Stimulated activated naive B cell treated with anti-CD40 and anti-IgM and Interleukin-4, amounts not matched to agents 10 μg/mL and 1 μg/mL and 100 μg/mL, for 72 hours (primary cell): ENCODE results near the gene STMN3.
"Not testable (repeated sequence)": the region's sequence is repeated elsewhere in the genome, so short reads cannot be mapped to it uniquely, and the experiment has no call there.

Experiments used
- ATAC-seq, 2 donors: fragments of 150-1000 bp; cut with Tn5 transposase; replicated peaks; 2 replicates each; pipeline ENCODE4 v1.10.0; 2021; ENCODE audit warnings: moderate library complexity in 1 of 2
- DNase-seq: peaks from one replicate; pipeline ENCODE4 v3.0.0; 2021
- H3K27ac Mint-ChIP-seq: one replicate; pipeline ENCODE4 v1.8.0; 2022; ENCODE audit warnings: mild to moderate bottlenecking, mixed read lengths
- H3K27me3 Mint-ChIP-seq, 2 donors: one replicate each; pipeline ENCODE4 v1.8.0; 2022; ENCODE audit warnings: mixed read lengths in 2 of 2
- H3K36me3 Mint-ChIP-seq, 2 donors: one replicate each; pipeline ENCODE4 v1.8.0; 2022; ENCODE audit warnings: mixed read lengths in 2 of 2, mild to moderate bottlenecking in 1 of 2
- H3K4me1 Mint-ChIP-seq, 2 donors: one replicate each; pipeline ENCODE4 v1.8.0; 2022; ENCODE audit warnings: mixed read lengths in 2 of 2, mild to moderate bottlenecking in 1 of 2
- H3K4me3 Mint-ChIP-seq, 2 donors: one replicate each; pipeline ENCODE4 v1.8.0; 2022; ENCODE audit warnings: mild to moderate bottlenecking in 2 of 2, mixed read lengths in 2 of 2, moderate library complexity in 1 of 2
- H3K9me3 Mint-ChIP-seq, 2 donors: one replicate each; pipeline ENCODE4 v1.8.0; 2022; ENCODE audit warnings: mixed read lengths in 2 of 2, mild to moderate bottlenecking in 1 of 2

Gene STMN3

GRCh38 chr20:63617876-63618265 lies 35.4 kb downstream of the STMN3 start:
- H3K27me3 Mint-ChIP-seq, result no peaks in the 10 kb centered on the region
- H3K9me3 Mint-ChIP-seq, result peaks cover 5% of the 10 kb centered on the region in 2 donors
- peak overlapping the region; percentile 51 for H3K27ac Mint-ChIP-seq
- H3K4me1 Mint-ChIP-seq, result peaks cover 31 to 44% of the 10 kb centered on the region in 2 donors
- H3K36me3 Mint-ChIP-seq, result peaks cover 53 to 65% of the 10 kb centered on the region in 2 donors
- ATAC-seq (no peak), DNase-seq (no peak)
- no peak overlapping the region for H3K4me3 Mint-ChIP-seq

DNA sequence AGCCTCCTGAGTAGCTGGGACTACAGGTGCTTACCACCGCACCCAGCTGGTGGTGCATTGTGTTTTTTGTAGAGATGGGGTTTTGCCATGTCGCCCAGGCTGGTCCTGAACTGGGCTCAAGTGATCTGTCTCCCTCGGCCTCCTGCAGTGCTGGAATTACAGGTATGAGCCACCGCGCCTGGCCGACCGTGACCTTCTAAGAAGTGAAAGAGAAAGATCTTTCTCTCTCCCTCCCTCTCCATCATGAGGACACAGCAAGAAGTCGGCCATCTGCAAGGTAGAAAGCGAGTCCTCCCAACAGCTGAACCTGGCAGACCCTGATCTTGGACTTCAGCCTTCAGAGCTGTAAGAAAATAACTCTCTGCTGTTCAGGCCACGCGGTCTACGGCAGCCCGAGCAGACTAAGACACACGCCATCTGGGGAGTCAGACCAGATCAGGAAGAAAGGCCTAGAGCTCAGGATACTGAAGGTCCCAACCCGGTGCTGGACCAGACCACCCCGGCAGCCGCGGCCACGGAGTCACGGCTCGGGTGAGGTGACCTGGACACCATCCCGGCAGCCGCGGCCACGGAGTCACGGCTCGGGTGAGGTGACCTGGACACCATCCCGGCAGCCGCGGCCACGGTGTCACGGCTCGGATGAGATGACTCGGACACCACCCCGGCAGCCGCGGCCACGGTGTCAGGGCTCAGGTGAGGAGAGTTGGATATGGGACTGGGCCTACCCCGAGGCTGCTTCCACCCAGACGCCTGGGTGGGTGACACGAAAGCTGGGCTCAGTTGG lies 35.9 kb downstream of the STMN3 start:
- peaks cover 5% of the 10 kb centered on the region in 2 donors for H3K9me3 Mint-ChIP-seq
- H3K27ac Mint-ChIP-seq, result peak overlapping the region; percentile 65
- H3K27me3 Mint-ChIP-seq, result no peaks in the 10 kb centered on the region
- ATAC-seq (peak in 1 of 2 donors; percentile 60), DNase-seq (no peak)
- H3K36me3 Mint-ChIP-seq, result peaks cover 48 to 64% of the 10 kb centered on the region in 2 donors
- H3K4me3 Mint-ChIP-seq, result peak overlapping the region in 1 of 2 donors; percentile 62
- H3K4me1 Mint-ChIP-seq, result peaks cover 25 to 38% of the 10 kb centered on the region in 2 donors

- not testable (repeated sequence) for H3K4me3 Mint-ChIP-seq, H3K27me3 Mint-ChIP-seq, DNase-seq, H3K27ac Mint-ChIP-seq, ATAC-seq, H3K9me3 Mint-ChIP-seq
- Mint-ChIP-seq H3K4me1 (peaks cover 12 to 27% of the 10 kb centered on the region in 2 donors), H3K36me3 (peaks cover 41 to 56% of the 10 kb centered on the region in 2 donors)
These were observed 39.2 kb downstream of the STMN3 start for GRCh38 chr20:63613863-63614594.

GRCh38 chr20:63612276-63612931 lies 40.8 kb downstream of the STMN3 start:
- ATAC-seq, result no peak
- DNase-seq, result no peak
- H3K4me1 Mint-ChIP-seq, result peaks cover 9 to 24% of the 10 kb centered on the region in 2 donors
- H3K27me3 Mint-ChIP-seq, result no peaks in the 10 kb centered on the region
- peaks cover 5% of the 10 kb centered on the region in 2 donors for H3K9me3 Mint-ChIP-seq
- H3K36me3 Mint-ChIP-seq, result peaks cover 35 to 50% of the 10 kb centered on the region in 2 donors
- no peak overlapping the region for H3K4me3 Mint-ChIP-seq
- peak overlapping the region; percentile 42 for H3K27ac Mint-ChIP-seq

DNA sequence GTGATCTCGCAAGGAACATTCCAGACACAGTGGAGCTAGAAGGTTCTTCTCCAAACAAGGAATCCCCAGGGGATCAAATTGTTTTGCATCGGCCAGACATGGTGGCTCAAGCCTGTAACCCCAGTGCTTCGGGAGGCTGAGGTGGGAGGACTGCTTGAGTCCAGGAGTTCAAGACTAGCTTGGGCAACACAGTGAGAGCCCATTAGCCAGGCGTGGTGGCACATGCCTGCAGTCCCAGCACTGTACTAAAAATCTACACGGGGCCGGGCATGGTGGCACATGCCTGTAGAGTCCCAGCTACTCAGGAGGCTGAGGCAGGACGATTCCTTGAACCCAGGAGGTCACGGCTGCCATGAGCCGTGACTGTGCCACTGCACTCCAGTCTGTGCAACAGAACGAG lies 41.6 kb downstream of the STMN3 start:
- DNase-seq (no peak), ATAC-seq (no peak)
- Mint-ChIP-seq H3K4me1 (peaks cover 8 to 21% of the 10 kb centered on the region in 2 donors), H3K27me3 (no peaks in the 10 kb centered on the region), H3K9me3 (peaks cover 5% of the 10 kb centered on the region in 2 donors), H3K4me3 (no peak overlapping the region), H3K36me3 (peaks cover 32 to 47% of the 10 kb centered on the region in 2 donors), H3K27ac (no peak overlapping the region)

GRCh38 chr20:63610581-63611435 lies 42.4 kb downstream of the STMN3 start:
- Mint-ChIP-seq H3K4me1 (peaks cover 9 to 25% of the 10 kb centered on the region in 2 donors), H3K9me3 (peaks cover 5% of the 10 kb centered on the region in 2 donors), H3K36me3 (peaks cover 30 to 43% of the 10 kb centered on the region in 2 donors), H3K27me3 (no peaks in the 10 kb centered on the region), H3K27ac (peak overlapping the region; percentile 51), H3K4me3 (no peak overlapping the region)
- DNase-seq (no peak), ATAC-seq (no peak)

DNA sequence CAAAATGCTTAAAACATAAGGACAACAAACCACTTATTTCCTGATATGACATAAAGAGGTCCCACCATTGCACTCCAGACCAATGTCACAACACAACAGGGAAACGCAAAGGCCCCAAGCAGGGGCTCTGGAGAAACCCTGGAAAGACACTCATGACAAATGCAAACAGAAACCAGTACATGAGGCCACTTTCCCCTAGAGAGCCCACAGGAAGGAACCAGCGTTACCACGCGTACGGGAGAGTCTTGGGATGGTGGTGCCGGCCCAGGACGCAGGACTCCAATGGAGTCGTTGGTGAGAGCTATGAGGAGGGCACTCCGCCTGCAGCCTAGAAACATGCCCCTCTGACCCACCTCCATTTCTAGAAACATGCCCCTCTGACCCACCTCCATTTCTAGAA lies 46.5 kb downstream of the STMN3 start:
- peak overlapping the region; percentile 67 for H3K27ac Mint-ChIP-seq
- H3K27me3 Mint-ChIP-seq, result no peaks in the 10 kb centered on the region
- H3K4me1 Mint-ChIP-seq, result peaks cover 13 to 23% of the 10 kb centered on the region in 2 donors

GRCh38 chr20:63602321-63602720 lies 50.9 kb downstream of the STMN3 start:
- Mint-ChIP-seq H3K27me3 (no peaks in the 10 kb centered on the region), H3K27ac (no peak overlapping the region), H3K36me3 (peaks cover 40 to 46% of the 10 kb centered on the region in 2 donors), H3K9me3 (no peaks in the 10 kb centered on the region), H3K4me1 (peaks cover 13 to 17% of the 10 kb centered on the region in 2 donors), H3K4me3 (no peak overlapping the region)
- no peak for DNase-seq
- peak; percentile 76 to 87 for ATAC-seq

More for the DNA sequence above, 46.5 kb downstream of the STMN3 start:
- Mint-ChIP-seq H3K9me3 (no peaks in the 10 kb centered on the region), H3K4me3 (peak overlapping the region in 1 of 2 donors; percentile 36), H3K36me3 (peaks cover 25 to 30% of the 10 kb centered on the region in 2 donors)
- no peak for ATAC-seq
- no peak for DNase-seq

DNA sequence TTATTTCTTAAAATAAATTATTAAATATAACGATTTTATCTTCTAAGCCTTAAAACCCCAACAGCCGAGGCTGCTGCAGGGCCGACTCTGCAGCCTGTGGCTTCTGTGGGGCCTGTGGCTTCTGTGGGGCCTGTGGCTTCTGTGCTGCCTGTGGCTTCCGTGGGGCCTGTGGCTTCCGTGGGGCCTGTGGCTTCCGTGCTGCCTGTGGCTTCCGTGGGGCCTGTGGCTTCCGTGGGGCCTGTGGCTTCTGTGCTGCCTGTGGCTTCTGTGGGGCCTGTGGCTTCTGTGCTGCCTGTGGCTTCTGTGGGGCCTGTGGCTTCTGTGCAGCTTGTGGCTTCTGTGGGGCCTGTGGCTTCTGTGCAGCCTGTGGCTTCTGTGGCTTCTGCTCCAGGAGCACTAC lies 51.5 kb downstream of the STMN3 start:
- not testable (repeated sequence) for DNase-seq, ATAC-seq, H3K4me3 Mint-ChIP-seq, H3K27ac Mint-ChIP-seq, H3K9me3 Mint-ChIP-seq, H3K27me3 Mint-ChIP-seq
- Mint-ChIP-seq H3K4me1 (peaks cover 9 to 13% of the 10 kb centered on the region in 2 donors), H3K36me3 (peaks cover 36 to 41% of the 10 kb centered on the region in 2 donors)

DNA sequence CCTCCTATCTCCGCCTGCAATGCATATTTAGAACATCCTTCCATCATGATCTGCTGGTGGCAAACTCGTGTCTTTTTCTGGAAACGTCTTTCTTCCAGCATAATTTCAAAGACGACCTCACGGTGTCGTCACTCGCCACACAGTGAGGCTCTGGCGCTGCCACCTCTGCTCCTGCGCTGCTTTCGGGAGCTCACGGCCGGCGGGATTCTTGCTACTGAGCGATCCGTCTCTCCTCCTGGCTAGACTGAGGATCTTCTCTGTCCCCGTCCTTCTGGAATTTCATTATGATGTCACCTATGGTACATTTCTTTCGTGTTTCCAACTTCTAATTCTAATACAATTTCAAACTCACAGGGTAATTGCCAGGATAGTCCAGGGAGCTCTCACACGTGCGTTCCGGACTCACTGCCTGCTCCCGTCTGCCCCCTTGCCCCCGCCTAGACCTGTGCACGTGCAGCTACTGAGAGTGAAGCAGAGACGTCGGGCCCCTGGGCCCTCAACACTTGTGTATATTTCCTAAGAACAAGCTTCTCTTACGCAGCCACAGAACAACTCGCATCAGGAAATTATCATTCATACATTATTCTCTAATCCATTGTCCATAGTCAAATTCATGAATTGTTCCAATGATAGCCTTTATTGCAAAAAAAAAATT lies 53.7 kb downstream of the STMN3 start:
- no peaks in the 10 kb centered on the region for H3K27me3 Mint-ChIP-seq
- H3K36me3 Mint-ChIP-seq, result peaks cover 37 to 40% of the 10 kb centered on the region in 2 donors
- H3K9me3 Mint-ChIP-seq, result no peaks in the 10 kb centered on the region
- no peak overlapping the region for H3K4me3 Mint-ChIP-seq
- no peak overlapping the region for H3K27ac Mint-ChIP-seq
- no peak for ATAC-seq
- H3K4me1 Mint-ChIP-seq, result peaks cover 8% of the 10 kb centered on the region in 2 donors
- no peak for DNase-seq

GRCh38 chr20:63598479-63599395 lies 54.5 kb downstream of the STMN3 start:
- no peak overlapping the region for H3K4me3 Mint-ChIP-seq
- H3K9me3 Mint-ChIP-seq, result no peaks in the 10 kb centered on the region
- H3K27me3 Mint-ChIP-seq, result no peaks in the 10 kb centered on the region
- peaks cover 36 to 37% of the 10 kb centered on the region in 2 donors for H3K36me3 Mint-ChIP-seq
- DNase-seq, result no peak
- H3K4me1 Mint-ChIP-seq, result peaks cover 8% of the 10 kb centered on the region in 2 donors
- ATAC-seq, result no peak
- no peak overlapping the region for H3K27ac Mint-ChIP-seq

GRCh38 chr20:63597651-63598478 lies 55.4 kb downstream of the STMN3 start:
- no peaks in the 10 kb centered on the region for H3K27me3 Mint-ChIP-seq
- H3K27ac Mint-ChIP-seq, result no peak overlapping the region
- DNase-seq (no peak), ATAC-seq (no peak)
- peaks cover 5 to 7% of the 10 kb centered on the region in 2 donors for H3K4me1 Mint-ChIP-seq
- H3K4me3 Mint-ChIP-seq, result no peak overlapping the region
- H3K9me3 Mint-ChIP-seq, result no peaks in the 10 kb centered on the region
- H3K36me3 Mint-ChIP-seq, result peaks cover 42 to 43% of the 10 kb centered on the region in 2 donors
